ENCODE results near the gene CNIH2. TPM values are rescaled to one million over a fixed set of nuclear protein-coding genes. Genes with fewer than 3 reads are reported as not detected.
"Not testable (repeated sequence)": the region's sequence is repeated elsewhere in the genome, so short reads cannot be mapped to it uniquely, and the experiment has no call there.

The CNIH2 gene
- total and polyA plus RNA-seq, 8 donors = 0.81 to 5.2 (median 3.6) TPM

- DNase-seq (no peak), ATAC-seq (no peak)
- no peaks in the 10 kb centered on the region for H3K9me3 ChIP-seq
- H3K27me3 ChIP-seq = peaks cover 0 to 14% of the 10 kb centered on the region in 2 donors
- peaks cover 9 to 31% of the 10 kb centered on the region in 2 donors for H3K4me1 ChIP-seq
- no peak overlapping the region for H3K27ac ChIP-seq
- peaks cover 0 to 58% of the 10 kb centered on the region in 2 donors for H3K36me3 ChIP-seq
- no peak overlapping the region for H3K4me3 ChIP-seq
- intact Hi-C loops (cut with DNase I) = no loop called here
- TF ChIP-seq, protein P1, sequence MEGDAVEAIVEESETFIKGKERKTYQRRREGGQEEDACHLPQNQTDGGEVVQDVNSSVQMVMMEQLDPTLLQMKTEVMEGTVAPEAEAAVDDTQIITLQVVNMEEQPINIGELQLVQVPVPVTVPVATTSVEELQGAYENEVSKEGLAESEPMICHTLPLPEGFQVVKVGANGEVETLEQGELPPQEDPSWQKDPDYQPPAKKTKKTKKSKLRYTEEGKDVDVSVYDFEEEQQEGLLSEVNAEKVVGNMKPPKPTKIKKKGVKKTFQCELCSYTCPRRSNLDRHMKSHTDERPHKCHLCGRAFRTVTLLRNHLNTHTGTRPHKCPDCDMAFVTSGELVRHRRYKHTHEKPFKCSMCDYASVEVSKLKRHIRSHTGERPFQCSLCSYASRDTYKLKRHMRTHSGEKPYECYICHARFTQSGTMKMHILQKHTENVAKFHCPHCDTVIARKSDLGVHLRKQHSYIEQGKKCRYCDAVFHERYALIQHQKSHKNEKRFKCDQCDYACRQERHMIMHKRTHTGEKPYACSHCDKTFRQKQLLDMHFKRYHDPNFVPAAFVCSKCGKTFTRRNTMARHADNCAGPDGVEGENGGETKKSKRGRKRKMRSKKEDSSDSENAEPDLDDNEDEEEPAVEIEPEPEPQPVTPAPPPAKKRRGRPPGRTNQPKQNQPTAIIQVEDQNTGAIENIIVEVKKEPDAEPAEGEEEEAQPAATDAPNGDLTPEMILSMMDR (IDR thresholded peaks at IDR 0.05) = no peak
Observed at GRCh38 chr11:66274219-66274618, 3.8 kb upstream of the CNIH2 start.

DNA sequence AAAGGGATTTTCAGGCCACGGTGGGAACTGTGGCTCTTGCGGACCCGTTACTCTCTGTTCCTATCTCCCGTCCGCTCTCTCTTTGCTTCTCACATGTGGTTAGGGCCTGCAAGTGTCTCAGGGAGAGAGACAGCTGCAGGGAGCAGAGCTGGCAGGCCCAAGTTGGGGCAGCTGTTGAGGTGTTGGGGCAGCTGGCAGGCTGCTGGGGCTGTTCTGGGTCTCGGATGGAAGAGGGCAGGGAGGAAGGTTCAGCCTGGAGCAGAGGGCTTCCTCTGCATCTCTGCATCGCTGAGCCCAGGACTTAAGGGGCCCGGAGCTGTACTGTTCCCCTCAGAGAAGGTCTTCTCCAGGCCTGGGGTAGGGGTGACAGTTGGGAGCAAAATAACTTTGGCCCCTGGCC is 2.6 kb upstream of the CNIH2 start:
- ATAC-seq (no peak), DNase-seq (no peak)
- Histone ChIP-seq H3K4me3 (no peak overlapping the region), H3K27ac (no peak overlapping the region), H3K4me1 (peaks cover 3 to 20% of the 10 kb centered on the region in 2 donors), H3K9me3 (no peaks in the 10 kb centered on the region), H3K27me3 (peaks cover 0 to 14% of the 10 kb centered on the region in 2 donors), H3K36me3 (peaks cover 0 to 58% of the 10 kb centered on the region in 2 donors)
- TF ChIP-seq, protein P1 (IDR thresholded peaks at IDR 0.05) = no peak
- intact Hi-C loops (cut with DNase I) = no loop called here

DNA sequence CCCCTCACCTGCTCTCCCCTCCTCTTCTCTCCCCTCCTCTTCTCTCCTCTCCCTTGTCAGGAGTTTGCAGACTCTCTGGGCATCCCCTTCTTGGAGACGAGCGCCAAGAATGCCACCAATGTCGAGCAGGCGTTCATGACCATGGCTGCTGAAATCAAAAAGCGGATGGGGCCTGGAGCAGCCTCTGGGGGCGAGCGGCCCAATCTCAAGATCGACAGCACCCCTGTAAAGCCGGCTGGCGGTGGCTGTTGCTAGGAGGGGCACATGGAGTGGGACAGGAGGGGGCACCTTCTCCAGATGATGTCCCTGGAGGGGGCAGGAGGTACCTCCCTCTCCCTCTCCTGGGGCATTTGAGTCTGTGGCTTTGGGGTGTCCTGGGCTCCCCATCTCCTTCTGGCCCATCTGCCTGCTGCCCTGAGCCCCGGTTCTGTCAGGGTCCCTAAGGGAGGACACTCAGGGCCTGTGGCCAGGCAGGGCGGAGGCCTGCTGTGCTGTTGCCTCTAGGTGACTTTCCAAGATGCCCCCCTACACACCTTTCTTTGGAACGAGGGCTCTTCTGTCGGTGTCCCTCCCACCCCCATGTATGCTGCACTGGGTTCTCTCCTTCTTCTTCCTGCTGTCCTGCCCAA is 1.9 kb upstream of the CNIH2 start:
- Histone ChIP-seq H3K27me3 (peaks cover 0 to 14% of the 10 kb centered on the region in 2 donors), H3K4me1 (peaks cover 3 to 17% of the 10 kb centered on the region in 2 donors), H3K4me3 (no peak overlapping the region), H3K9me3 (no peaks in the 10 kb centered on the region), H3K36me3 (peaks cover 0 to 58% of the 10 kb centered on the region in 2 donors), H3K27ac (no peak overlapping the region)
- DNase-seq (no peak), ATAC-seq (no peak)
- TF ChIP-seq, protein P1 (IDR thresholded peaks at IDR 0.05) = no peak
- intact Hi-C loops (cut with DNase I) = no loop called here

DNA sequence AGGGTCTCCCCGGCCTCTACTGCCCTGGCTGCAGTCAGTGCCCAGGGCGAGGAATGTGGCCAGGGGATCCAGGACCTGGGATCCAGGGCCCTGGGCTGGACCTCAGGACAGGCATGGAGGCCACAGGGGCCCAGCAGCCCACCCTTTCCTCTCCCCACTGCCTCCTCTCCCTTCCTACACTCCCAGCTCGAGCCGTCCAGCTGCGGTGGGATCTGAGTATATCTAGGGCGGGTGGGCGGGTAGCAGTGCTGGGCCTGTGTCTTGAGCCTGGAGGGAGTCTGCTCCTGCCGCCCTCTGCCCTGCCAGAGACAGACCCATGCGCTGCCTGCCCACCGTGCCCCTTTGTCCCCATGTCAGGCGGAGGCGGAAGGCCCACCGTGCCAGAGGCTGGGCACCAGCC is 1.4 kb upstream of the CNIH2 start:
- Histone ChIP-seq H3K27me3 (peaks cover 0 to 14% of the 10 kb centered on the region in 2 donors), H3K36me3 (peaks cover 0 to 55% of the 10 kb centered on the region in 2 donors), H3K4me1 (peaks cover 3 to 17% of the 10 kb centered on the region in 2 donors)
- ATAC-seq; H3K27ac ChIP-seq; DNase-seq; intact Hi-C loops (cut with DNase I); H3K4me3 ChIP-seq; H3K9me3 ChIP-seq: not testable (repeated sequence)

- H3K4me3 ChIP-seq; DNase-seq; ATAC-seq; intact Hi-C loops (cut with DNase I); H3K27ac ChIP-seq; H3K9me3 ChIP-seq: not testable (repeated sequence)
- peaks cover 0 to 14% of the 10 kb centered on the region in 2 donors for H3K27me3 ChIP-seq
- H3K36me3 ChIP-seq = peaks cover 0 to 51% of the 10 kb centered on the region in 2 donors
- H3K4me1 ChIP-seq = peaks cover 3 to 21% of the 10 kb centered on the region in 2 donors
Observed at GRCh38 chr11:66277064-66277463, 911 bp upstream of the CNIH2 start.

- intact Hi-C loops (cut with DNase I) = no loop called here
- ATAC-seq (no peak), DNase-seq (no peak)
- peaks cover 0 to 37% of the 10 kb centered on the region in 2 donors for H3K36me3 ChIP-seq
- TF ChIP-seq, protein P1 (IDR thresholded peaks at IDR 0.05) = no peak
- H3K4me1 ChIP-seq = peaks cover 3 to 31% of the 10 kb centered on the region in 2 donors
- peaks cover 0 to 14% of the 10 kb centered on the region in 2 donors for H3K27me3 ChIP-seq
- H3K4me3 ChIP-seq = no peak overlapping the region
- H3K27ac ChIP-seq = no peak overlapping the region
- no peaks in the 10 kb centered on the region for H3K9me3 ChIP-seq
Observed at GRCh38 chr11:66278363-66279091, 552 bp downstream of the CNIH2 start.

All from left lung (tissue), 10 donors.